ENCODE data around the gene ESYT1. TPM values are rescaled to one million over a fixed set of nuclear protein-coding genes. Genes with fewer than 3 reads are reported as not detected.
A peak's percentile ranks its signal among the peaks of the same experiment; 100 is the strongest.

Gene ESYT1
- total and polyA plus RNA-seq, 9 of the 15 experiments (the other 6 are each of a cell fraction or from before 2014, with no cell fraction given): 132 to 420 (median 164) TPM

- TF ChIP-seq ZNF444 (CRISPR knock-in tag; IDR thresholded peaks at IDR 0.05): 0 out of 2 replicates have a peak, but pooled peaks have one; percentile 49
Measured at GRCh38 chr12:56117778-56118687, 10.0 kb upstream of the ESYT1 start, which contains the start of gene ZC3H10 (continued).

DNA sequence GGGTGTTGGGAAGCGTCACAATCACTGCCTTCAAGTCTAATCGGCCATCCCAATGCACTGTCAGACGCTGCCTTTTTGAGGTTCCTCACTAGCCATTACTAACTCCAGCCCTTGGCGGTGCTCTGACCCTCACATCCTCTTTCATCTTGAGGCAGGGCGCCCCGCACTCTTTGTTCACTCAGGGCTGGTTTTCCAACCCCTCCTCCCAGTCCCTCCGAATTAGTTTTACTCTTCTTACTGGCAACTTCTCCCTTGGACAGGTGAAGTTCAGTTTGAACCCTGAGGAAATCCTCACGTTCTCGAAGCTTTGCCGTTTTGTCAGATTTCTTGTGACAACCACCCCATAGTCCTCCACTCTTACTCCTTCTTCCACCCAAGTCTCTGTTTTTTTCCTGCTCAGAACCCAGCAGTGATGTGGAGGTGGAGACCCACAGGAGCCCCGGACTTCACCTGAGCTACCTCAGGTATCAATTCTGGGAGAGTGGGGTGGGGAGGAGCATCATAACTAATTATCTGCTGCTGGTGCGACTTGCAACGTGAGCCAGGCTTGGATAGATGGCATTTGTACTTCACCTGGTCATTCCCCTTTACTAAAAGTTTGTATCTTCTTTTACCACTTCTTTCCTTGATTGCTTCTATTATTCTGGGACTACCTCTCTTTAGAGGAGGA, 9.2 kb upstream of the ESYT1 start:
- ATAC-seq (peak; percentile 8), DNase-seq (ENCODE audit: extremely low read depth in 1 of 4, low spot score in 3 of 4) (no peak), FAIRE-seq (no peak)
- intact Hi-C loops (cut with micrococcal nuclease) (loop anchor here (1.0 to 5.0 kb wide), 10 partner anchors 34 to 518 kb away; partner anchors contain the start of genes ANKRD52, CS, MYL6 and NABP2), in situ Hi-C loops (cut with MboI) (no loop called here)
- peaks cover 6% of the 10 kb centered on the region for H3K9me3 ChIP-seq (replicated peaks; ENCODE audit: control insufficient read depth, insufficient read depth, low read depth, low read length)
- no peaks in the 10 kb centered on the region for H4K20me1 ChIP-seq (replicated peaks; ENCODE audit: control insufficient read depth, insufficient read depth, low read length)
- peak overlapping the region; percentile 59 for H3K4me3 ChIP-seq
- ChIA-PET CTCF (ENCODE audit: low intra/inter-chr PET ratio) (interaction anchor here (1.5 to 3.8 kb wide), 5 partner anchors 69 to 140 kb away, joined by 5 to 36 read pairs (median 13); partner anchors contain the start of genes ANKRD52, NABP2 and SMARCC2), POLR2A (interaction anchor here (0.6 to 5.3 kb wide), 30 partner anchors 9 to 411 kb away, joined by 3 to 125 read pairs (median 6); partner anchors contain the start of genes COQ10A, ESYT1, ITGA7 and MYL6)
- peak overlapping the region; percentile 82 for H2AFZ ChIP-seq (ENCODE audit: low read depth, low read length)
- H3K27me3 ChIP-seq (ENCODE audit: control insufficient read depth in 2 of 2, insufficient read depth in 2 of 2, low read length in 2 of 2): no peaks in the 10 kb centered on the region
- 6% methylated on average over 13 of the region's 13 CpGs for WGBS (ENCODE audit: insufficient coverage, low coverage, missing lambda C conversion rate)
- no TSS peak for BruUV-seq (replicated peaks)
- peaks cover 32% of the 10 kb centered on the region for H3K36me3 ChIP-seq (ENCODE audit: control insufficient read depth, insufficient read depth, low read length)
- H3K9me1 ChIP-seq (ENCODE audit: control insufficient read depth, insufficient read depth, low read length): no peaks in the 10 kb centered on the region
- H3K4me1 ChIP-seq (replicated peaks in 1 of 2; ENCODE audit: control insufficient read depth in 2 of 2, insufficient read depth in 2 of 2, low read length in 2 of 2): peaks cover 17 to 20% of the 10 kb centered on the region in 2 experiments
- H3K27ac ChIP-seq (ENCODE audit: extremely low read depth, low read depth, low read length): peak overlapping the region; percentile 61
- peak overlapping the region; percentile 93 to 97 for H3K9ac ChIP-seq (ENCODE audit: insufficient read depth in 1 of 2, low read depth in 2 of 2, low read length in 2 of 2)
- peak overlapping the region; percentile 89 for H3K4me2 ChIP-seq (ENCODE audit: insufficient read depth, low read length)
- peaks cover 28% of the 10 kb centered on the region for H3K79me2 ChIP-seq (ENCODE audit: control insufficient read depth, insufficient read depth, low read length)
- TF ChIP-seq ZKSCAN8 (CRISPR knock-in tag; IDR thresholded peaks at IDR 0.05) (no peak), ATF1 (CRISPR knock-in tag; IDR thresholded peaks at IDR 0.05) (no peak), ATF1 (tag; IDR thresholded peaks at IDR 0.05) (peak; percentile 76; the same call in 1 of the 2 replicates), FOSL1 (tag; conservative IDR thresholded peaks at IDR 0.05) (0 out of 2 replicates have a peak, but pooled peaks have one; percentile 11), CAMTA2 (CRISPR knock-in tag; conservative IDR thresholded peaks at IDR 0.05) (no peak), POLR2AphosphoS5 (IDR thresholded peaks at IDR 0.05; ENCODE audit: control insufficient read depth, insufficient read depth, low read depth, low read length) (no peak), ZNF41 (CRISPR knock-in tag; conservative IDR thresholded peaks at IDR 0.05) (no peak)
- TF ChIP-seq, protein P1, sequence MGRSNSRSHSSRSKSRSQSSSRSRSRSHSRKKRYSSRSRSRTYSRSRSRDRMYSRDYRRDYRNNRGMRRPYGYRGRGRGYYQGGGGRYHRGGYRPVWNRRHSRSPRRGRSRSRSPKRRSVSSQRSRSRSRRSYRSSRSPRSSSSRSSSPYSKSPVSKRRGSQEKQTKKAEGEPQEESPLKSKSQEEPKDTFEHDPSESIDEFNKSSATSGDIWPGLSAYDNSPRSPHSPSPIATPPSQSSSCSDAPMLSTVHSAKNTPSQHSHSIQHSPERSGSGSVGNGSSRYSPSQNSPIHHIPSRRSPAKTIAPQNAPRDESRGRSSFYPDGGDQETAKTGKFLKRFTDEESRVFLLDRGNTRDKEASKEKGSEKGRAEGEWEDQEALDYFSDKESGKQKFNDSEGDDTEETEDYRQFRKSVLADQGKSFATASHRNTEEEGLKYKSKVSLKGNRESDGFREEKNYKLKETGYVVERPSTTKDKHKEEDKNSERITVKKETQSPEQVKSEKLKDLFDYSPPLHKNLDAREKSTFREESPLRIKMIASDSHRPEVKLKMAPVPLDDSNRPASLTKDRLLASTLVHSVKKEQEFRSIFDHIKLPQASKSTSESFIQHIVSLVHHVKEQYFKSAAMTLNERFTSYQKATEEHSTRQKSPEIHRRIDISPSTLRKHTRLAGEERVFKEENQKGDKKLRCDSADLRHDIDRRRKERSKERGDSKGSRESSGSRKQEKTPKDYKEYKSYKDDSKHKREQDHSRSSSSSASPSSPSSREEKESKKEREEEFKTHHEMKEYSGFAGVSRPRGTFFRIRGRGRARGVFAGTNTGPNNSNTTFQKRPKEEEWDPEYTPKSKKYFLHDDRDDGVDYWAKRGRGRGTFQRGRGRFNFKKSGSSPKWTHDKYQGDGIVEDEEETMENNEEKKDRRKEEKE (IDR thresholded peaks at IDR 0.05; ENCODE audit: borderline replicate concordance in 1 of 2, control insufficient read depth in 1 of 2, low read depth in 2 of 2, low read length in 1 of 2): no peak
- TF ChIP-seq, protein P2, sequence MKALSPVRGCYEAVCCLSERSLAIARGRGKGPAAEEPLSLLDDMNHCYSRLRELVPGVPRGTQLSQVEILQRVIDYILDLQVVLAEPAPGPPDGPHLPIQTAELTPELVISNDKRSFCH (CRISPR knock-in tag; IDR thresholded peaks at IDR 0.05): no peak
- TF ChIP-seq, protein P2 (tag; IDR thresholded peaks at IDR 0.05): no peak

All from K562 (cell line).